Head of caudate nucleus (tissue), 42 donors: ENCODE data around the gene HOXD8.

Source experiments
- DNase-seq, 42 donors: peaks; one replicate each; pipeline versions ENCODE4 v3.0.0 to v3.0.0-alpha.2; 2020 to 2021; ENCODE audit warnings: mixed read lengths in 7 of 42
- intact Hi-C: fragments of 100-400 bp; cut with DNase I; formaldehyde crosslinking; loops from one replicate; pipeline ENCODE4 v1.15.0; 2022

The HOXD8 gene

DNA sequence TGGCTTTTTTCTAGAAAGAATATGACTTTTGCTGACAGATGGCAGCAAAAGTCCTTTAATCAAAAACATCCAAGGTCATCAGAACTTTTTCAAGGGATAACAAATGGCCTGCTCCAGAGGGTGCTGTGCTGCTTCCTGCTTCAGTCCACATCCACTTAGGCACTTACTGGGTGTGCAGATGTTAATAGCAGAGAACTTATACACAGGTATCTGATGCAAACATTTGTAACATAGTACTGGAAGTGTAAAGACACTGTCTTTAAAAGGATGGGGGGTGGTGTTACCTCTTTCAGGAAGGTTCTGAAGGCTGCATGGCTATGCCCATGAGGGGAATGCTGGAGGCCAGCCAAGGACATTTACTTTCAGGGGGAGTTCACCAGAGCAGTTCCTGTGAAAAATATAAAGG is 5.5 kb downstream of the HOXD8 start:
- intact Hi-C loops, result loop anchor here (5.0 kb wide), 1 partner anchor 422 kb away; no protein-coding TSS in a partner anchor
- no peak for DNase-seq

GRCh38 chr2:176136374-176137251 is 7.1 kb downstream of the HOXD8 start:
- DNase-seq, result peak in 1 of 42 donors; percentile 19

GRCh38 chr2:176137252-176137580 is 7.7 kb downstream of the HOXD8 start:
- intact Hi-C loops, result loop anchor here (5.0 kb wide), 1 partner anchor 420 kb away; no protein-coding TSS in a partner anchor
- no peak for DNase-seq

More at GRCh38 chr2:176136374-176137251, 7.1 kb downstream of the HOXD8 start:
- intact Hi-C loops, result loop anchor here (5.0 kb wide), 1 partner anchor 421 kb away; no protein-coding TSS in a partner anchor

DNA sequence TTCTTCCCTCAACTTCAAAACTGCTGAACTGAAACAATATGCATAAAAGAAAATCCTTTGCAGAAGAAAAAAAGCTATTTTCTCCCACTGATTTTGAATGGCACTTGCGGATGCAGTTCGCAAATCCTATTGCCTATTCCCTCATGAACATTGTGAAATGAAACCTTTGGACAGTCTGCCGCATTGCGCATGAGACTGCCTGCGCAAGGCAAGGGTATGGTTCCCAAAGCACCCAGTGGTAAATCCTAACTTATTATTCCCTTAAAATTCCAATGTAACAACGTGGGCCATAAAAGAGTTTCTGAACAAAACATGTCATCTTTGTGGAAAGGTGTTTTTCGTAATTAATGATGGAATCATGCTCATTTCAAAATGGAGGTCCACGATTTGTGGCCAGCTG is 8.4 kb downstream of the HOXD8 start:
- intact Hi-C loops, result loop anchor here (5.0 kb wide), 1 partner anchor 419 kb away; no protein-coding TSS in a partner anchor
- DNase-seq, result no peak

GRCh38 chr2:176138526-176138922 is 9.0 kb downstream of the HOXD8 start:
- intact Hi-C loops, result loop anchor here (5.0 kb wide), 1 partner anchor 419 kb away; no protein-coding TSS in a partner anchor
- DNase-seq, result no peak

DNA sequence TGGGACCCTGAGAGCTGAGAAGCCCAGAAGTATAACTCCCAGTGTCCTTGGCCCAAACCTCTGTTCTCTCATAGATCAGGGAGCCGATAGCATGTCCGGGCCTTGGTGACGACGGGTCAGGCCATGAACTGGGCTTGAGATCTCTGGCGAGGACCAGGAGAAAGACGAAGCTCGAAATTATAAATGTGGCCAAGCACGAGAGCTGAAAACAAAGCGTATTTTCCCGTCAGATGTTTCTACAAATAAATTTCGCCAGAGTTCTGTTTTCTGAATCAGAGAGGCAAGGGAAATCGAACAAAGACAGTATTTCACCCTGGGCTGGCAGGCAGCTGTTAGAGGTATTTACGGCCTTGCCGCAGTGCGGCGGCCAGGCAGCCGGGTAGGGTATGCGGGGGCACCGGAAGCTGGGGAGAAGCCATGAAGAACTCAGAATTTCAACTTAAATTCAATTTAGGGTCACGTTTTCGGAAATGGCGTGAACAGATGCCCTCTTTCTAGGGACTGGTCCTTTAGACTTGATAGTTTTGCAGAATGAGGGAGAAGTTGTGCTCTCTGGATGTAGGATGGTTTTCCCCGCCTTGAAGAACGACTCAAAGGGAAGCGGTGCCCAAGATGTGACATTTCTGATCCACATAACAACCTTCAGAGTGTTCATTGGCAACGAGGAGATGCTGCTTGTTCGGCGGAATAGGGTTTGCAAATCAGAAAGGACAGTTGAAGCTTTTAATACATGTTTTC is 9.6 kb downstream of the HOXD8 start:
- intact Hi-C loops, result loop anchor here (5.0 kb wide), 1 partner anchor 418 kb away; no protein-coding TSS in a partner anchor
- DNase-seq, result peak in 1 of 42 donors; percentile 12

DNA sequence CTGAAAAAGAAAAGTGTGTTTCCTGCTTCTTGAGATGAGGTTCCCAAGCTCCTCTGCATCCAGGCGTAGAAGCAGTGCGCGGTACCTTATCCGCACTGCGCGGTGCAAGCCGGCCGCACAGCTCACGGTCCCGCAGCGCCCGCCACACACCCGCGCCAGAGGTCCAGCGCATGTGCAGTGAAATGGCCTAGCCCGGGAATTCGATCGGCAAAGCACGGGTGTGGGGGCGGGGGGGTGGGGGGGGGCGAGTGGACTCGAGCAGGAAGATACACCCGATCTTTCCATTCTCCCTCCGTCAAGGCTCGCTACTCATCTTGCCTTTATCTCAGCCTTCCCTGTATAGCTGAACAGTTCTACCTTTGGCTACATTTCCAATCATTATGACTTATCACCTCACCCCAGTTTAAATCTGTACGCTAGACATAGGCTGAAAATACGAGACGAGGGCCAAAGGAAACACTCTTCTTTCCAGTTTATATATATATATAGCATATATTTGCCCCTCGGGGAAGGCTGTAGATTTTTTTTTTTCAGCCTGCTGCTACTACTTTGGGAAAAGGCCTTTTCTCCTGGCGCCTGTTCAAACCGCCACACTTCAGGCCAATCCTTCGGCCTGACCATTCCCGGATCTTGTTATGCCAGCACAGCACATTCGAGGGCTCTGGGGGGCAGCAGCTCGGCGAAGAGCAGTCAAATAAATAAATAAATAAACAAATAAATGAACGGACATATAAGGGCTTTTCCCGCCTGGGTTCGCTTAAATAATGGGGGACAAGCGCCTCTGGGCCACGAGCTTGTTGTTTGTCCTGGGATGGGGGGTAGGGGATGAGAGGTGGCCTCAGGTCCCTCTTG is 10.4 kb downstream of the HOXD8 start:
- peak in 1 of 42 donors; percentile 32 for DNase-seq

DNA sequence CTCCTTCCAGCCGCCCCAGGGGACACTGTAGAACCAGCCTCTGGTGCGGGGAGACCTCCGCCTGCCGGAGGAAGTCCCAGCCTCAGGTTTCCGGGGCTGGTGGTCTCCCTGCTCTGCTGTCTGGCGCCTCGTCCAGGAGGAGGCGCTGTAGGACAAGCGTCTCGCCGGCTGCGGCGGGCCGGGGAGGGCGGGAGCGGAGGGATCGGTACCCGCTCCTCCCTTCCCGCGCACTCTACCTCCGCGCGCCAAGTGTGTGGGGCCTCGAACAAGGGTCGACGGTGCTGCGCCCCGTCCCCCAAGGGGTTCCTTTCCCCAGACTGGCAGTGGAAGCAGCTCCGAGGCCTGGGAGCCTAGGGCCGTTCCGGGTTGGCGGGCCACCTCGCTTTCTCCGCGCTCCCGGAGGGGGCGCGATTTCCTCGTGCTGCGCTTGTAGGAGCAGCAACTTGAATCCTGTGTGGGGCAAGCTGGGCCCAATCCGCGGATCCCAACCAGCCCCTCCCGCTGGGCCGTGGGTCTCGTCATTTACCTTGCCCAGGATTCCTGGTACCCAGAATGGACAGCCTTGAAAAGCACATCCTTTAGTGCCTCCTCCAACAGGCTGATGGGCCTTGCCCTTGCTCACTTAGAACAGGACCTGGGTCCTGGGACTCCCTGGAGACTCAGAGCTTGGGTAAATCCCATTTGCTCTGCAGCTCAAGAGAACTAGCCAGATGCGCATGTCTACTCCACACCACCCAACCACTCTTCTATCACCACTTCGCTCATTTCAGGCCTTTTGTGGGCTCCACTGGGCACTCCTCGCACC is 11.2 kb downstream of the HOXD8 start:
- intact Hi-C loops, result loop anchor here (5.0 to 10.0 kb wide), 3 partner anchors 317 to 1004 kb away; no protein-coding TSS in a partner anchor
- peak; percentile 22 to 85 (median 68) for DNase-seq

More for the DNA sequence above, 10.4 kb downstream of the HOXD8 start:
- intact Hi-C loops, result loop anchor here (5.0 to 10.0 kb wide), 4 partner anchors 317 to 1005 kb away; no protein-coding TSS in a partner anchor

DNA sequence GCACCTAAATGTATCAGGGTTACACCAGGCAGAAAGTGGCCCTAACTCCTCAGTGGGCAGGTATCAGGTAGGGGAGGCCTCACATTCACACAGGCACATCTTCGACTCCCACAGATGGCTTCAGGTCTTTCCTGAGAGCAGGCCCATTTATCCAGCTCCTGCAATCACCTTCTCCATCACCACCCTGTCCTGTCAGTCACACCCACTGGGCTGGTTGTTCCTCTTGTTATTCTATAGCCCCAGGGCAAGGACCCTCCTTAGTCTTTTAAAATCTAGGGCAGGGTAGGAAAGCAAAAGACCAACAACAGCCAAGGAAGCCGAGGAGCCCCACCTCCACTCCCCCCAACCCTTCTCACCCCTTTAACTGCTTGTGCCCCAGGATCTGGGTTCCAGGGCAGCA is 12.8 kb downstream of the HOXD8 start:
- intact Hi-C loops, result loop anchor here (5.0 to 10.0 kb wide), 3 partner anchors 315 to 1003 kb away; no protein-coding TSS in a partner anchor
- no peak for DNase-seq

DNA sequence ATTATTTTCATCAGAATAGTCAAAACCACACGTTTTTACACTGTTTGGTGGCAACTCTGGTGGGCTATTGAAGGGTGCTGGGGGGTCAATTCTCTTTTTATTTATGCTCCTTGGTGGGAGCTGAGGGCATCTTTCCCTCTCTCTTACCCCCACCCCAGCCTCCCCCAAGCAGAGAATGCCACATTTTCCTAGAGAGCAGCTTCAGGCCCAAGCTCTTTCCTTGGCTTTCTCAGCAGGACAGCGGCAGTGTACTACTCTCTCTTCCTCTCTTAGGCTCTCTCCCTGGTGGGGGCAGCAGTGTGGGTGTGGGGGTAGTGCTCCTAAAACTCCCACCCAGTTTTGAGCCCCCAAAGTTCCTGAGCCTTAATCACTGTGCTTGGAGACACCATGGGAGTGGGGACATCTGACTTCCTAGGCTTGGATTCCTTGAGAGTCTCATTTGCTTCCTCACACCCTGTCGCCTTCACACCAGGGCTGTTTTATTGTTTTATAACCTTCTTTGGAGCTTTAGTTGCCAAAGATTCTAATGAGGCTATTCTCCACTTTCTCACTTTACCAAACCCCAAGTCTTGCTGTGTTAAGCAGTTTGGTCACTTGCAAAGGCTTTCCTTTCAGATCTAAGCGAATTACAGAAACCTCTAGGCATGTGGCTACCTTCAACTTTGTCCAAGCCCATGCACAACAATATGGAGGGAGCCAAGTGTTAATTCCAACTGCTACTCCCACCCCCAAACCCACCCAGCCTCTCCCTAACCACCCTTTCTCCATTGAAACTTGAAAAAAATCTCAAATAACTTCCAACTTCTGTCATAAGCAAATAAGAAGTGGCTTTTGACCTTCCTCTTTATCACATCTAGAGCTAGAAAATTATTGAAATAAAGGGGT is 15.8 kb downstream of the HOXD8 start:
- DNase-seq, result no peak
- intact Hi-C loops, result loop anchor here (10.0 kb wide), 1 partner anchor 999 kb away; no protein-coding TSS in a partner anchor

GRCh38 chr2:176146101-176146500 is 16.6 kb downstream of the HOXD8 start:
- DNase-seq, result no peak
- intact Hi-C loops, result loop anchor here (10.0 kb wide), 1 partner anchor 999 kb away; no protein-coding TSS in a partner anchor

GRCh38 chr2:176146645-176147044 is 17.1 kb downstream of the HOXD8 start:
- intact Hi-C loops, result loop anchor here (10.0 kb wide), 1 partner anchor 998 kb away; no protein-coding TSS in a partner anchor
- DNase-seq, result no peak

- intact Hi-C loops, result loop anchor here (10.0 kb wide), 1 partner anchor 997 kb away; no protein-coding TSS in a partner anchor
- DNase-seq, result no peak
Measured at GRCh38 chr2:176147210-176147799, 17.8 kb downstream of the HOXD8 start.

DNA sequence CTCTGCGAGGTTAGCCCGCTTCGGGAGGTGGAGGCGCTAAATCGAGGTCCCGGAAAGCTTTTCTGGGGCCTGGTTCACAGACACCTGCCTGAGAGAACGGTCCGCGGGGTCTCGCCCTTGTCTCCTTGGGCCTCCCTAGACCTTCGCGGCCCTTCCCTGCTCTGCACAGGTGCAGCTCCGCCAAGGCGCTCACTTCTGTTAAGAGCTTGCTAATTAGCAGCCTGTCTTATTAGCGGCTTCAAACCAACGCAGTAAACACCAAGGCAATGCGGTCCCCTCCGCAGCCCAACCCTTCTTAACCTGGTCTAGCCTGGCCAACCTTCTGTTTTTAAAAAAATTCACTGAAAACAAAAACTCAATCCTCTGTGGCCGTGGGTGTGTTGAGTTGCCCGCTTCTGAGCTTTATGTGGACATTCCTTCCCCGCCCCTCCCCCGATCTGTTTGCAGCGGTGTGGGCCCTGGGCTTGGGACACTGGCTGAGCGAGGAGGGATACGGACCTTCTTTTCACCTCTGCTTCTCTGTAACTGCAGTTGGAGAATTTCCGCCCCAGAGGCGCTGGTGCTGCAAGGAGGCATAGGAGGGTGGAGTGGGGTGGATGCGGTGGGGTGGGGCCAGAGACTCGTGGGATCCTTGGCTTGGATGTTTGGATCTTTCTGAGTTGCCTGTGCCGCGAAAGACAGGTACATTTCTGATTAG is 18.4 kb downstream of the HOXD8 start:
- DNase-seq, result no peak
- intact Hi-C loops, result loop anchor here (10.0 kb wide), 1 partner anchor 997 kb away; no protein-coding TSS in a partner anchor

GRCh38 chr2:176148751-176149421 is 19.4 kb downstream of the HOXD8 start:
- DNase-seq, result no peak
- intact Hi-C loops, result loop anchor here (10.0 kb wide), 1 partner anchor 996 kb away; no protein-coding TSS in a partner anchor
